Hepatocyte (in vitro differentiated cells): ENCODE measurements around the gene PHF3. TPM values are rescaled to one million over a fixed set of nuclear protein-coding genes. Genes with fewer than 3 reads are reported as not detected.

Experiments used
- DNase-seq: peaks from one replicate; pipeline ENCODE4 v3.0.0-alpha.2; 2016; ENCODE audit warnings: low spot score
- H2AFZ ChIP-seq: fragments of 200-600 bp; sonication (generic); 2 replicates; pipeline ENCODE4 v1.6.0; 2016; ENCODE audit warnings: antibody characterized with exemption, mild to moderate bottlenecking
- H3K27ac ChIP-seq: fragments of 200-600 bp; sonication (generic); 2 replicates; pipeline ENCODE4 v1.5.1; 2016; ENCODE audit warnings: mild to moderate bottlenecking
- H3K27me3 ChIP-seq: fragments of 200-600 bp; sonication (generic); 2 replicates; pipeline ENCODE4 v1.6.1; 2016
- H3K36me3 ChIP-seq: fragments of 200-600 bp; sonication (generic); replicated peaks from 2 replicates; pipeline ENCODE4 v1.5.1; 2016; ENCODE audit warnings: low read depth; ENCODE audit not compliant: insufficient read depth
- H3K4me1 ChIP-seq: fragments of 200-600 bp; sonication (generic); 2 replicates; pipeline ENCODE4 v1.5.1; 2016; ENCODE audit warnings: mild to moderate bottlenecking, moderate library complexity; ENCODE audit not compliant: insufficient read depth
- H3K4me2 ChIP-seq: fragments of 200-600 bp; sonication (generic); 2 replicates; pipeline ENCODE4 v1.6.0; 2016
- H3K4me3 ChIP-seq: fragments of 200-600 bp; sonication (generic); 2 replicates; pipeline ENCODE4 v1.5.1; 2016; ENCODE audit warnings: mild to moderate bottlenecking
- H3K79me2 ChIP-seq: fragments of 200-600 bp; sonication (generic); 2 replicates; pipeline ENCODE4 v1.6.0; 2017; ENCODE audit warnings: mild to moderate bottlenecking
- H3K9me2 ChIP-seq: fragments of 200-600 bp; sonication (generic); replicated peaks from 2 replicates; pipeline ENCODE4 v1.6.0; 2017; ENCODE audit warnings: mild to moderate bottlenecking; ENCODE audit not compliant: insufficient read depth
- H3K9me3 ChIP-seq: fragments of 200-600 bp; sonication (generic); 2 replicates; pipeline ENCODE4 v1.5.1; 2016; ENCODE audit warnings: low read depth, mild to moderate bottlenecking
- H4K20me1 ChIP-seq: fragments of 200-600 bp; sonication (generic); 2 replicates; pipeline ENCODE4 v1.6.0; 2016; ENCODE audit warnings: mild to moderate bottlenecking; ENCODE audit not compliant: insufficient read depth, poor library complexity, severe bottlenecking
- CTCF ChIP-seq: fragments of 200-600 bp; sonication (generic); IDR thresholded peaks from 2 replicates; pipeline ENCODE4 v1.5.1; 2016; ENCODE audit warnings: antibody characterized with exemption, mild to moderate bottlenecking; ENCODE audit not compliant: poor library complexity
- EZH2 ChIP-seq: fragments of 200-600 bp; sonication (generic); IDR thresholded peaks from 2 replicates; pipeline ENCODE4 v1.6.1; 2016; ENCODE audit warnings: antibody characterized with exemption, mild to moderate bottlenecking, borderline replicate concordance
- EZH2phosphoT487 ChIP-seq: fragments of 200-600 bp; sonication (generic); IDR thresholded peaks from one replicate; pipeline ENCODE4 v1.6.1; 2018; ENCODE audit warnings: antibody characterized with exemption, mild to moderate bottlenecking, low read depth, moderate library complexity; ENCODE audit not compliant: unreplicated experiment, severe bottlenecking
- WGBS: methylation state at CpG from one replicate; pipeline ENCODE4 v1.1.6; 2016; ENCODE audit warnings: low lambda C conversion rate; ENCODE audit errors: missing lambda C conversion rate; 5-methylcytosine and 5-hydroxymethylcytosine counted together
- polyA plus RNA-seq: library from polyadenylated mRNA; unstranded; fragments of >200 nt; fragmentation: Nextera tagmentation; extraction: Ambion mirVana; gene quantifications from 2 replicates; pipeline ENCODE4 v1.2.1, GENCODE V29; 2016
- total RNA-seq: library from RNA; depleted of rRNA; stranded (reverse); fragments of >200 nt; gene quantifications from 2 replicates; pipeline ENCODE4 v1.2.3, GENCODE V29; 2014

Gene PHF3
- total and polyA plus RNA-seq, 2 experiments from 2014 or later, result 15.2 to 72.8 TPM

DNA sequence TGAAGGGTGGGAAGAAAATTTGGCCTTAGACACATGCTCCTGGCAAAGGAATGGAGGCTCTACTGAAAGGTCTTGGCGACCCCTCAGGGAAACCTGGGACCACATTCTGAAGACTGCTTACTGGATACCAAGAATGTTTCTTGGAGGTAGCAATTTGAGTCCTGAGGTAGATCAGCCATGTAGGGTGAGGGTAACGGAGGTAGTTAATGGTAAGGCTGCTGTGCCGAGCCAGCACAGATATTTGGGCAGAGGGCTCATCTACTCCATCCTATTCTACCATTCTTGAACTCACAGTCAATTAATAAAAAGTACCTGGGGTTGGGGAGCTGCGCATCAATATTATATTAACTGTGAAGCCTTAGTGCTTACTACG, 401 bp upstream of the PHF3 start:
- Histone ChIP-seq H3K9me2 (no peaks in the 10 kb centered on the region), H3K9me3 (no peaks in the 10 kb centered on the region), H3K36me3 (no peaks in the 10 kb centered on the region), H3K79me2 (peaks cover 40% of the 10 kb centered on the region), H3K4me1 (peaks cover 19% of the 10 kb centered on the region), H3K27ac (peak overlapping the region; percentile 65), H4K20me1 (peaks cover 36% of the 10 kb centered on the region), H2AFZ (peak overlapping the region; percentile 53), H3K27me3 (no peaks in the 10 kb centered on the region), H3K4me2 (peak overlapping the region; percentile 82), H3K4me3 (peak overlapping the region; percentile 93)
- no peak for DNase-seq
- TF ChIP-seq CTCF, result no peak
- WGBS, result 4% methylated on average over 5 of the region's 5 CpGs

DNA sequence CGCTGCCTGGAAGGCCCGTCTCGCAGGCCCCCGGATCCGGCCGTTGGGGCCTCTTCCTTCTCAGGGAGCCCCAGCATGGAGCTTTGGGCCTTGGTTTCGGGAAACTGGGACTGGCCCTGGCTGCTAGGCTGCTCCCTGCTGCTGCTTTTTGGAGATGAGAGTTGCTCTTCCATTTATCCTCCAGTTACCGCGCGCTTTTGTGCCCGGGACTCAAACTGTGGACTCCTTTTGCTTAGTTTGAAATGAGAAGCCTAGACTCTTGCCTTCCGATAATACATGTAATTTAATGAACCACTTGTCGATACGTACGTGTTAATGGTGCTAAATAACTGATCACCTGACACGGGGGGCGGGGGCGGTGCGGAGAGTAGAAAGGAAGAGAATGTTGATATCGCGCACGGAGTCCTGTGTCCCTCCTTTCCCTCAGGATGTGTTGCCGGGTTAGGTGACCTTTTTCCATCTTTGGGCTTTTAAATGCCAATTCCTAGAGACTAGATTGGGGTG, 968 bp downstream of the PHF3 start:
- TF ChIP-seq EZH2phosphoT487 (no peak), CTCF (no peak), EZH2 (no peak)
- no peaks in the 10 kb centered on the region for H3K9me3 ChIP-seq
- peak overlapping the region; percentile 93 for H3K4me3 ChIP-seq
- H3K27ac ChIP-seq, result peak overlapping the region; percentile 99
- peak overlapping the region; percentile 89 for H2AFZ ChIP-seq
- H3K9me2 ChIP-seq, result no peaks in the 10 kb centered on the region
- peak overlapping the region; percentile 82 for H3K4me2 ChIP-seq
- H3K27me3 ChIP-seq, result no peaks in the 10 kb centered on the region
- peaks cover 54% of the 10 kb centered on the region for H3K79me2 ChIP-seq
- DNase-seq, result peak; percentile 69
- H4K20me1 ChIP-seq, result peaks cover 49% of the 10 kb centered on the region
- H3K36me3 ChIP-seq, result no peaks in the 10 kb centered on the region
- H3K4me1 ChIP-seq, result peaks cover 22% of the 10 kb centered on the region
- WGBS, result under 1% methylated on average over 22 of the region's 23 CpGs

DNA sequence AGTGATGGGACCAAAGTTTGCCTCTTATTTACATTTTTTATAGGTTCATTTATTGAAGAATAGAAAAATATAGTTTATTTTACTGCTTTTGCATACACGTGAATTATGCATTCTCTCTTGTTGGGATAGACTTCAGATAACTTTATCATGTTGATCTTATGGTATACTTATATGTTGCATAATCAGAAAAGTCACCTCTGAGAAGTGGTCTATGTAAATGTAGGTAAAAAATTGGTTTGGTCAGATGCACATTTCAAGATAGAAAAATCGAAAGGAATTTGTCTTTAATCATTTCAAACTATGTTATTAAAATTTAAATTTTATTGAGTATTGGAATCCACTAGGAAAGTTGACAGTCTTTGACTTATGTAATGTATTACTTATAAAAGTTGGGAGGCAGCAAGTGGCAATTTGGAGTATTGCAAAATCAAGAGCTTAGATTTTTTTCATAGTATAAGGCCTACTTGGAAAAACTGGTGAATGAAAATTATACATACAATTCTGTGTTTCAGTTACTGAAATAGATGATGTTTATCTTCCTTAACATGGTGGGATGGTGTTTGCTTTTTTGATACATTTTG, 2.4 kb downstream of the PHF3 start:
- Histone ChIP-seq H3K27me3 (no peaks in the 10 kb centered on the region), H3K79me2 (peaks cover 68% of the 10 kb centered on the region), H3K4me3 (peak overlapping the region; percentile 93), H3K27ac (no peak overlapping the region), H3K9me3 (no peaks in the 10 kb centered on the region), H3K4me1 (peaks cover 22% of the 10 kb centered on the region), H4K20me1 (peaks cover 63% of the 10 kb centered on the region), H2AFZ (no peak overlapping the region), H3K9me2 (no peaks in the 10 kb centered on the region), H3K4me2 (peak overlapping the region; percentile 82), H3K36me3 (no peaks in the 10 kb centered on the region)
- TF ChIP-seq CTCF, result no peak
- no peak for TF ChIP-seq EZH2
- no peak for TF ChIP-seq EZH2phosphoT487
- WGBS, result 56% methylated on average over 2 of the region's 2 CpGs
- no peak for DNase-seq

DNA sequence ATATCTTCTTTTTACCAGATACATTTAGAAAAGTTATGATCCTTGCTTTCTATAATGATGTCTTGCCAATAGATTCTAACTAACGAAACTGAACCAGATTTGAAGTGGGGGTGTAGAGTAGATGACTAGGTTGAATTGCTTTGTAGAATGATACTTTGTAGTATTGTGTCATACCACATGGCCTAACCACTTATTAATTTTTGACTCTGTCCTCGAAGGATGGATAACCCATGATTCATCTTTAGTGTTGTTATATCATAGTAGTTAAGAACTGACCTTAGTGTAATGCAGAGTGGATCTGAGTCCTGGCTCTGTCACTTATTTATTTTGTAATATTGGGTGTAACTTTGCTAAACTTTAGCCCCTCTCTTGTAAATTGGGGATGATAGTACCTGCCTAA, 4.5 kb downstream of the PHF3 start:
- Histone ChIP-seq H3K9me2 (no peaks in the 10 kb centered on the region), H3K4me2 (peak overlapping the region; percentile 82), H3K27me3 (no peaks in the 10 kb centered on the region), H3K4me3 (no peak overlapping the region), H3K79me2 (peaks cover 89% of the 10 kb centered on the region), H4K20me1 (peaks cover 84% of the 10 kb centered on the region), H3K27ac (no peak overlapping the region), H3K36me3 (no peaks in the 10 kb centered on the region), H3K4me1 (peaks cover 18% of the 10 kb centered on the region), H2AFZ (no peak overlapping the region), H3K9me3 (no peaks in the 10 kb centered on the region)
- TF ChIP-seq EZH2phosphoT487 (no peak), EZH2 (no peak), CTCF (no peak)
- no peak for DNase-seq
- WGBS, result 68% methylated on average over 2 of the region's 2 CpGs
